Caco-2 (cell line): ENCODE results near the gene YIPF1. TPM values are rescaled to one million over a fixed set of nuclear protein-coding genes. Genes with fewer than 3 reads are reported as not detected.

Experiments
- BruUV-seq: library from RNA; stranded (reverse); fragments of 400-500 nt; replicated peaks from 2 replicates; lab custom pipeline; 2021; lab: Mats Ljungman, UMichigan
- CTCF ChIA-PET: fragments of 300-600 bp; sonication (Branson Sonifier 250); formaldehyde crosslinking; loops from one replicate; lab custom pipeline; 2022; ENCODE audit warnings: antibody characterized with exemption; lab: Charles Lee
- POLR2A ChIA-PET: fragments of 300-600 bp; sonication (Branson Sonifier 250); formaldehyde crosslinking; loops from one replicate; lab custom pipeline; 2022; ENCODE audit warnings: antibody characterized with exemption; lab: Charles Lee
- DNase-seq, 2 experiments: peaks; one replicate each; pipeline versions ENCODE4 v3.0.0 to v3.0.0-alpha.2; 2020 to 2022
- H3K27me3 ChIP-seq: replicated peaks from 2 replicates; pipeline ENCODE4 v1.6.0; 2011; ENCODE audit warnings: low read length; ENCODE audit not compliant: control insufficient read depth, insufficient read depth
- H3K36me3 ChIP-seq: 2 replicates; pipeline ENCODE4 v1.5.1; 2011; ENCODE audit warnings: low read length; ENCODE audit not compliant: control insufficient read depth, insufficient read depth
- H3K4me1 ChIP-seq: fragments of 250-450 bp; sonication (Bioruptor Pico); 2 replicates; pipeline ENCODE4 v1.5.1; 2020; ENCODE audit warnings: mild to moderate bottlenecking
- H3K4me3 ChIP-seq: 2 replicates; pipeline ENCODE4 v1.5.1; 2011; ENCODE audit warnings: low read depth, mild to moderate bottlenecking, control low read depth, low read length
- H3K9me3 ChIP-seq: fragments of 250-450 bp; sonication (Bioruptor Pico); 2 replicates; pipeline ENCODE4 v1.5.1; 2020; ENCODE audit warnings: mild to moderate bottlenecking, moderate library complexity
- H3K27ac Mint-ChIP-seq: one replicate; pipeline ENCODE4 v1.8.0; 2022; ENCODE audit warnings: mixed read lengths; ENCODE audit not compliant: unreplicated experiment
- H3K27me3 Mint-ChIP-seq: one replicate; pipeline ENCODE4 v1.8.0; 2022; ENCODE audit warnings: mixed read lengths; ENCODE audit not compliant: insufficient read depth, unreplicated experiment
- H3K36me3 Mint-ChIP-seq: one replicate; pipeline ENCODE4 v1.8.0; 2022; ENCODE audit warnings: mild to moderate bottlenecking, mixed read lengths; ENCODE audit not compliant: insufficient read depth, unreplicated experiment
- H3K4me1 Mint-ChIP-seq: one replicate; pipeline ENCODE4 v1.8.0; 2022; ENCODE audit warnings: low read depth, mixed read lengths; ENCODE audit not compliant: unreplicated experiment
- H3K4me3 Mint-ChIP-seq: one replicate; pipeline ENCODE4 v1.8.0; 2022; ENCODE audit warnings: mild to moderate bottlenecking, moderate library complexity, mixed read lengths; ENCODE audit not compliant: unreplicated experiment
- H3K9me3 Mint-ChIP-seq: one replicate; pipeline ENCODE4 v1.8.0; 2022; ENCODE audit warnings: mixed read lengths; ENCODE audit not compliant: unreplicated experiment
- CTCF ChIP-seq, 2 experiments: fragments of 200-600 bp in 1 of 2; IDR thresholded peaks; 1 replicate in 1 of 2; 2 replicates in 1 of 2; pipeline versions ENCODE4 v1.5.1 to v1.8.0; 2011 to 2022; ENCODE audit warnings: antibody characterized with exemption in 1 of 2, control low read depth in 1 of 2, inconsistent platforms in 1 of 2, low read depth in 1 of 2, low read length in 1 of 2, mild to moderate bottlenecking in 1 of 2, moderate library complexity in 1 of 2; ENCODE audit not compliant: insufficient read depth in 1 of 2, severe bottlenecking in 1 of 2, unreplicated experiment in 1 of 2
- intact Hi-C: fragments of 100-400 bp; cut with micrococcal nuclease; formaldehyde crosslinking; loops from one replicate; pipeline ENCODE4 v1.10.0; 2022; ENCODE audit not compliant: unreplicated experiment
- total RNA-seq: library from RNA; stranded (reverse); gene quantifications from 2 replicates; pipeline ENCODE4 v1.2.3, GENCODE V29; 2022

The YIPF1 gene
- total RNA-seq, 1 experiment from 2014 or later = 17.2 TPM

GRCh38 chr1:53905509-53905908 is 15.9 kb upstream of the YIPF1 start:
- Mint-ChIP-seq H3K4me1 (peaks cover 38% of the 10 kb centered on the region), H3K27me3 (no peaks in the 10 kb centered on the region), H3K4me3 (no peak overlapping the region), H3K27ac (peak overlapping the region; percentile 61), H3K9me3 (no peaks in the 10 kb centered on the region), H3K36me3 (peaks cover 9% of the 10 kb centered on the region)
- Histone ChIP-seq H3K4me3 (no peak overlapping the region), H3K9me3 (no peaks in the 10 kb centered on the region), H3K27me3 (no peaks in the 10 kb centered on the region), H3K4me1 (peaks cover 62% of the 10 kb centered on the region), H3K36me3 (no peaks in the 10 kb centered on the region)
- DNase-seq = no peak
- no peak for TF ChIP-seq CTCF (IDR thresholded peaks at IDR 0.05; ENCODE audit: insufficient read depth in 1 of 2, low read depth in 1 of 2, low read length in 1 of 2, severe bottlenecking in 1 of 2, unreplicated experiment in 1 of 2)
- BruUV-seq = no TSS peak
- CTCF ChIA-PET = interaction anchor here (0.7 kb wide), 1 partner anchor 41 kb away, joined by 5 read pairs; no protein-coding TSS in a partner anchor
- intact Hi-C loops = no loop called here
- POLR2A ChIA-PET = no interaction called here

GRCh38 chr1:53902235-53903138 is 12.9 kb upstream of the YIPF1 start:
- Histone ChIP-seq H3K4me3 (no peak overlapping the region), H3K27me3 (no peaks in the 10 kb centered on the region), H3K9me3 (no peaks in the 10 kb centered on the region), H3K4me1 (peaks cover 34% of the 10 kb centered on the region), H3K36me3 (no peaks in the 10 kb centered on the region)
- ChIA-PET POLR2A (interaction anchor here (0.7 kb wide), 1 partner anchor 46 kb away, joined by 4 read pairs; no protein-coding TSS in a partner anchor), CTCF (no interaction called here)
- no TSS peak for BruUV-seq
- no peaks in the 10 kb centered on the region for H3K9me3 Mint-ChIP-seq
- DNase-seq = peak; percentile 37 to 51
- H3K27ac Mint-ChIP-seq = peak overlapping the region; percentile 77
- peaks cover 7% of the 10 kb centered on the region for H3K36me3 Mint-ChIP-seq
- peak overlapping the region; percentile 45 for H3K4me3 Mint-ChIP-seq
- H3K27me3 Mint-ChIP-seq = no peaks in the 10 kb centered on the region
- peaks cover 20% of the 10 kb centered on the region for H3K4me1 Mint-ChIP-seq
- TF ChIP-seq CTCF (IDR thresholded peaks at IDR 0.05; ENCODE audit: insufficient read depth in 1 of 2, low read depth in 1 of 2, low read length in 1 of 2, severe bottlenecking in 1 of 2, unreplicated experiment in 1 of 2) = no peak
- intact Hi-C loops = loop anchor here (2.0 kb wide), 1 partner anchor 16 kb away; no protein-coding TSS in a partner anchor

GRCh38 chr1:53899708-53900107 is 10.1 kb upstream of the YIPF1 start:
- BruUV-seq = no TSS peak
- H3K27me3 ChIP-seq = no peaks in the 10 kb centered on the region

More at GRCh38 chr1:53899708-53900107, 10.1 kb upstream of the YIPF1 start:
- H3K36me3 Mint-ChIP-seq = peaks cover 7% of the 10 kb centered on the region
- H3K36me3 ChIP-seq = no peaks in the 10 kb centered on the region
- POLR2A ChIA-PET = no interaction called here
- peaks cover 28% of the 10 kb centered on the region for H3K4me1 Mint-ChIP-seq
- no peaks in the 10 kb centered on the region for H3K27me3 Mint-ChIP-seq
- no peak overlapping the region for H3K4me3 Mint-ChIP-seq
- CTCF ChIA-PET = no interaction called here
- peaks cover 17% of the 10 kb centered on the region for H3K4me1 ChIP-seq
- no peaks in the 10 kb centered on the region for H3K9me3 ChIP-seq
- no peaks in the 10 kb centered on the region for H3K9me3 Mint-ChIP-seq
- no peak for DNase-seq
- no peak for TF ChIP-seq CTCF (IDR thresholded peaks at IDR 0.05; ENCODE audit: insufficient read depth in 1 of 2, low read depth in 1 of 2, low read length in 1 of 2, severe bottlenecking in 1 of 2, unreplicated experiment in 1 of 2)
- no peak overlapping the region for H3K27ac Mint-ChIP-seq
- intact Hi-C loops = no loop called here
- no peak overlapping the region for H3K4me3 ChIP-seq
